Peyer's patch (tissue), 4 donors: ENCODE data around the gene PELI3. TPM values are rescaled to one million over a fixed set of nuclear protein-coding genes. Genes with fewer than 3 reads are reported as not detected.

Source experiments
- DNase-seq, 3 donors: peaks; one replicate each; pipeline ENCODE4 v3.0.0-alpha.2; 2017 to 2019
- H3K27ac ChIP-seq, 4 donors: fragments of 200-600 bp; sonication (generic); one replicate each; pipeline ENCODE4 v1.5.1; 2016 to 2019
- H3K27me3 ChIP-seq, 2 donors: fragments of 200-600 bp; sonication (generic); one replicate each; pipeline ENCODE4 v1.5.1; 2019
- H3K36me3 ChIP-seq, 3 donors: fragments of 200-600 bp; sonication (generic); one replicate each; pipeline ENCODE4 v1.5.1; 2016 to 2019
- H3K4me1 ChIP-seq, 4 donors: fragments of 200-600 bp; sonication (generic); one replicate each; pipeline ENCODE4 v1.5.1; 2016 to 2019
- H3K4me3 ChIP-seq, 4 donors: fragments of 200-600 bp; sonication (generic); 1 replicate in 3 of 4; 2 replicates in 1 of 4; pipeline ENCODE4 v1.5.1; 2016 to 2019; ENCODE audit warnings: mild to moderate bottlenecking in 1 of 4
- H3K9me3 ChIP-seq, 4 donors: fragments of 200-600 bp; sonication (generic); one replicate each; pipeline ENCODE4 v1.5.1; 2016 to 2019; ENCODE audit warnings: mild to moderate bottlenecking in 1 of 4
- POLR2A ChIP-seq, 2 donors: fragments of 450-650 bp; IDR thresholded peaks; one replicate each; pipeline ENCODE4 v1.5.1; 2017; ENCODE audit warnings: antibody characterized with exemption in 2 of 2, mild to moderate bottlenecking in 2 of 2, moderate library complexity in 2 of 2
- total RNA-seq, 4 donors: library from RNA; depleted of rRNA; stranded (reverse); fragments of >200 nt; gene quantifications; one replicate each; pipeline ENCODE4 v1.1.0, GENCODE V29; 2016
- TF ChIP-seq, protein P1 (sequence below), 6 experiments: fragments of 450-650 bp in 4 of 6; fragments of 200-600 bp in 2 of 6; sonication (generic) in 1 of 6; IDR thresholded peaks; one replicate each; pipeline ENCODE4 v1.5.1; 2017 to 2019; ENCODE audit warnings: antibody characterized with exemption in 6 of 6, mild to moderate bottlenecking in 3 of 6, moderate library complexity in 1 of 6

PELI3 gene
- total RNA-seq, 4 donors from 2014 or later: 5.6 to 11.6 (median 10.0) TPM

DNA sequence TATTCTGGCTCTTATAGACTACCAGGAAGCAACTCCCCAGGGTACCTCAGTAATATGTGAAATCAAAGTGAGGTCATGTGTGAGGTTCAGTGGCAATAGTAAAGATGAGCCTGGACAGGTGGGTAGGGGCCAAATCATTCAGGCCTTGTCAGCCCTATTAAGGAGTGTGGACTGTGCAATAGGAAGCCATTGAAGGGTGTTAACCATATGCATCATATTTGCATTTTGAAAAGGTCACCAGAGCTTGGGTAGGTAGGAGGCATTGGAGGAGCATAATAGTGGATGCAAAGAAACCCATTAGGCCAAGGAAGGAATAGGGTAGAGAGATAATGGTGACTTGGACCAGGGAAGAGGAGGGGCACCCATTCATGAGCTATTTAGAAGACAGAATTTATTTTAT, 19.7 kb upstream of the PELI3 start:
- no peaks in the 10 kb centered on the region for H3K4me1 ChIP-seq
- H3K9me3 ChIP-seq: peaks cover 0 to 6% (median 2%) of the 10 kb centered on the region in 4 donors
- no peak overlapping the region for H3K27ac ChIP-seq
- H3K36me3 ChIP-seq: no peaks in the 10 kb centered on the region
- H3K4me3 ChIP-seq: no peak overlapping the region
- no peak for DNase-seq
- no peak for TF ChIP-seq POLR2A (IDR thresholded peaks at IDR 0.05)
- TF ChIP-seq, protein P1, sequence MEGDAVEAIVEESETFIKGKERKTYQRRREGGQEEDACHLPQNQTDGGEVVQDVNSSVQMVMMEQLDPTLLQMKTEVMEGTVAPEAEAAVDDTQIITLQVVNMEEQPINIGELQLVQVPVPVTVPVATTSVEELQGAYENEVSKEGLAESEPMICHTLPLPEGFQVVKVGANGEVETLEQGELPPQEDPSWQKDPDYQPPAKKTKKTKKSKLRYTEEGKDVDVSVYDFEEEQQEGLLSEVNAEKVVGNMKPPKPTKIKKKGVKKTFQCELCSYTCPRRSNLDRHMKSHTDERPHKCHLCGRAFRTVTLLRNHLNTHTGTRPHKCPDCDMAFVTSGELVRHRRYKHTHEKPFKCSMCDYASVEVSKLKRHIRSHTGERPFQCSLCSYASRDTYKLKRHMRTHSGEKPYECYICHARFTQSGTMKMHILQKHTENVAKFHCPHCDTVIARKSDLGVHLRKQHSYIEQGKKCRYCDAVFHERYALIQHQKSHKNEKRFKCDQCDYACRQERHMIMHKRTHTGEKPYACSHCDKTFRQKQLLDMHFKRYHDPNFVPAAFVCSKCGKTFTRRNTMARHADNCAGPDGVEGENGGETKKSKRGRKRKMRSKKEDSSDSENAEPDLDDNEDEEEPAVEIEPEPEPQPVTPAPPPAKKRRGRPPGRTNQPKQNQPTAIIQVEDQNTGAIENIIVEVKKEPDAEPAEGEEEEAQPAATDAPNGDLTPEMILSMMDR (IDR thresholded peaks at IDR 0.05): no peak
- H3K27me3 ChIP-seq: no peaks in the 10 kb centered on the region

DNA sequence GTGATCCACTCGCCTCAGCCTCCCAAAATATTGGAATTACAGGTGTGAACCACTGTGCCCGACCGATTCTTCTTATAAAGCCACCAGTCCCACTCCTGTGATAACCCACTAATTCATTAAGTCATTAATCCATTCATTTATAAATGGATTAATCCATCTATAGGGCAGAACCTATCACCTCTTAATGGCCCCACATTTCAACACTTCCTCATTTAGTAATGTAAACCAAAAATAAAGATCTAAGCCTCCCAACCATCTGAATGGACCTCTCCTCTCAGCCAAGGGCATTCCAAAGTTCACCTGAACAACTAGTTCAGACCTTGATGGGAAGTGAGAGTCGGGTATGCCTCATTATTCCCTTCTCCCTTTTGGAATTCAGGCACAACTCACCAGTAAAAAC, 18.2 kb upstream of the PELI3 start:
- no peaks in the 10 kb centered on the region for H3K4me1 ChIP-seq
- no peak for TF ChIP-seq POLR2A (IDR thresholded peaks at IDR 0.05)
- TF ChIP-seq, protein P1 (IDR thresholded peaks at IDR 0.05): no peak
- H3K4me3 ChIP-seq: no peak overlapping the region
- DNase-seq: no peak
- H3K27ac ChIP-seq: no peak overlapping the region
- no peaks in the 10 kb centered on the region for H3K27me3 ChIP-seq
- H3K9me3 ChIP-seq: peaks cover 0 to 3% (median 0%) of the 10 kb centered on the region in 4 donors
- H3K36me3 ChIP-seq: no peaks in the 10 kb centered on the region

DNA sequence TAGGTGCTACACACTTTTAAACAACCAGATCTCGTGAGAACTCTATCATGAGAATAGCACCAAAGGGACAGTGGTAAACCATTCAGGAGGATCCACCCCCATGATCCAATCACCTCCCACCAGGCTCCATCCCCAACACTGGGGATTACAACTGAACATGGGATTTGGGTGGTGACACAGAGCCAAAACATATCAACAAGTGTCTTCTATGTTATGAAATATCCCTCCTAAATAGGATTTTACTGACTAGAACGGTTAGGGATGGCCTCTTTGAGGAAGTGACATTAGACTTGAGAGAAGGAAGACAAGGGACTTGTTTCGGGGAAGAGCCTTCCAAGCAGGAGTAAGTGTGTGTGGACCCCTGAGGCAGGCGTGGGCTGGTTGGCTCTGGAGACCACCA, 16.1 kb upstream of the PELI3 start:
- Histone ChIP-seq H3K9me3 (no peaks in the 10 kb centered on the region), H3K27ac (no peak overlapping the region), H3K36me3 (no peaks in the 10 kb centered on the region), H3K4me3 (no peak overlapping the region), H3K27me3 (no peaks in the 10 kb centered on the region), H3K4me1 (no peaks in the 10 kb centered on the region)
- TF ChIP-seq POLR2A (IDR thresholded peaks at IDR 0.05): no peak
- TF ChIP-seq, protein P1 (IDR thresholded peaks at IDR 0.05): no peak
- no peak for DNase-seq

DNA sequence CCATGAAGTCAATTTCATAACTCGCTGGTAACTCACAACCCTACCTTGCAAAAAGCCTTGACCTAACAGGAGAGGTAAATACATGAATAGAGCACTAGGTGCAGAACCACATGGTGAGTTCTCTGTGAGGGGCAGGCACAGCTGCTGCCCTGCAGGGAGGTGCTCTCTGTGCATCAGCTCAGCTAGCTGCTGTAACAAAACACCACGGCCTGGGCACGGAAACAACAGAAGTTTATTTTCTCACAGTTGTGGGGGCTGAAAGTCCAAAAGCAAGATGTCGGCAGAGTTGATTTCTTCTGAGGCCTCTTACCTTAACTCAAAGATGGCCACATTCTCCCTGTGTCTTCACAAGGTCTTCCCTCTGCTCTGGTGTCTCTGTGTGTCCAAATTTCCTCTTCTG, 15.0 kb upstream of the PELI3 start:
- Histone ChIP-seq H3K27me3 (no peaks in the 10 kb centered on the region), H3K4me3 (no peak overlapping the region), H3K9me3 (no peaks in the 10 kb centered on the region), H3K36me3 (no peaks in the 10 kb centered on the region), H3K27ac (no peak overlapping the region), H3K4me1 (no peaks in the 10 kb centered on the region)
- no peak for DNase-seq
- TF ChIP-seq POLR2A (IDR thresholded peaks at IDR 0.05): no peak
- TF ChIP-seq, protein P1 (IDR thresholded peaks at IDR 0.05): no peak

DNA sequence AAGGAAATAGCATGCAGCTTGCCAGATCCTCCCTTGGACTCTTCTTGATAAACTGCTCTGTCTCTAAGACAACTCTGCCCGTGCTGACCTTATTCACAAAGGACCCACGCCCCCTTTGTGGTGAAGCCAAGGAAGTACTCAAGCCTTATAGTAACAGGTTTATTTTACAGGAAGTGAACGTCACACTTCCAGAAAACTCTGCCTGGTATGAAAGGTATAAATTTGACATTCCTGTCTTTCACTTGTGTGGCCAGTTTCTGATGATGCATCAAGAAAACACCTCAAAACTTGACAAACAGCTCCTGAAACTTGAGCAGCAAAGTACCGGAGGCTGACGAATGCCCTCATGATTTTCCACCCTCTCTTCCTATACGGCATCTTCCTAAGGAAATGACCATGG, 12.5 kb upstream of the PELI3 start:
- H3K27ac ChIP-seq: no peak overlapping the region
- no peak for DNase-seq
- no peak overlapping the region for H3K4me3 ChIP-seq
- H3K4me1 ChIP-seq: peaks cover 0 to 4% (median 0%) of the 10 kb centered on the region in 4 donors
- no peaks in the 10 kb centered on the region for H3K9me3 ChIP-seq
- H3K36me3 ChIP-seq: no peaks in the 10 kb centered on the region
- TF ChIP-seq, protein P1 (IDR thresholded peaks at IDR 0.05): no peak
- TF ChIP-seq POLR2A (IDR thresholded peaks at IDR 0.05): no peak
- H3K27me3 ChIP-seq: no peaks in the 10 kb centered on the region

DNA sequence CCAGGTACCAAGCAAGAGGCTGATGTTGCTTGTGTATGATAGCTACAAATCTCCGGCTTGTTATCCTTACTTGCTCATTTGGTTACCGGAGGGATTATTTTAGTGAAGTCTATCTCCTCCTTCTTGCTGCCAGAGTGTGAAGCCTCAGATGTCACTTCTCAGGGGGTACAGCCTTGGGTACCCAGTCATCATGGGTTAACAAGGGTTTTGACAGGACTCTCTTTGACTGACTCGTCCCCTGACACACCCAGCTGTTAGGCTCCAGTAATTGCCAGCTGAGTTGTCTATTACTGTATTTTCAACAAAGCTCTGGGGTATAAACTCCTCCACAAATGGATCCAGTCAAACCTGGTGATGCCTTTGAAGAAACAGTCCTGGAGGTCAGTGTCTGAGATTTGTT, 11.9 kb upstream of the PELI3 start:
- no peak overlapping the region for H3K27ac ChIP-seq
- H3K4me3 ChIP-seq: no peak overlapping the region
- no peaks in the 10 kb centered on the region for H3K36me3 ChIP-seq
- TF ChIP-seq, protein P1 (IDR thresholded peaks at IDR 0.05): no peak
- TF ChIP-seq POLR2A (IDR thresholded peaks at IDR 0.05): no peak
- DNase-seq: no peak
- peaks cover 0 to 4% (median 0%) of the 10 kb centered on the region in 4 donors for H3K4me1 ChIP-seq
- H3K9me3 ChIP-seq: no peaks in the 10 kb centered on the region
- H3K27me3 ChIP-seq: no peaks in the 10 kb centered on the region
